Measurements from ENCODE around the gene TBCD. TPM values are rescaled to one million over a fixed set of nuclear protein-coding genes. Genes with fewer than 3 reads are reported as not detected.
"Not testable (repeated sequence)": the region's sequence is repeated elsewhere in the genome, so short reads cannot be mapped to it uniquely, and the experiment has no call there.

The TBCD gene
- total RNA-seq, 2 donors from 2014 or later = 67.4 to 147 TPM

DNA sequence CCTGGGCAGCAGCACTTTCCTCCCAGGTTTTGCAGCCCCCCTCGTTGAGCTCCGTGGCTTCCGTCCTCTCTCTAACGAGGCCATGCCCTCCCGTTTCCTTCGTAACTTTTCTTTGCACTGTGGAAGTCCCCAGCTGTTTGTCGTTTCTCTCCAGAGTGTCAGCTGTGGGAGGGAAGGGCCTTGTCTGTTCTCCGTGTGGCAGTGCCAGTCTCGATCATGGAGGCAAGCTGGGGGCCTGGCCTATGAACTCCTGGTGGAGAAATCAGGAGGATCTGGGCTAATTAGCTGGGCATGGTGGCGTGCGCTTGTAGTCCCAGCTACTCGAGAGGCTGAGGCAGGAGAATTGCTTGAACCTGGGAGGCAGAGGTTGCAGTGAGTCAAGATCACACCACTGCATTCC is 28.3 kb downstream of the TBCD start:
- Mint-ChIP-seq H3K9me3 (no peaks in the 10 kb centered on the region), H3K27ac (peak overlapping the region in 1 of 2 donors; percentile 52), H3K36me3 (peaks cover 5 to 6% of the 10 kb centered on the region in 2 donors)
- DNase-seq (ENCODE audit: low spot score in 2 of 2) = no peak
- ATAC-seq = no peak

DNA sequence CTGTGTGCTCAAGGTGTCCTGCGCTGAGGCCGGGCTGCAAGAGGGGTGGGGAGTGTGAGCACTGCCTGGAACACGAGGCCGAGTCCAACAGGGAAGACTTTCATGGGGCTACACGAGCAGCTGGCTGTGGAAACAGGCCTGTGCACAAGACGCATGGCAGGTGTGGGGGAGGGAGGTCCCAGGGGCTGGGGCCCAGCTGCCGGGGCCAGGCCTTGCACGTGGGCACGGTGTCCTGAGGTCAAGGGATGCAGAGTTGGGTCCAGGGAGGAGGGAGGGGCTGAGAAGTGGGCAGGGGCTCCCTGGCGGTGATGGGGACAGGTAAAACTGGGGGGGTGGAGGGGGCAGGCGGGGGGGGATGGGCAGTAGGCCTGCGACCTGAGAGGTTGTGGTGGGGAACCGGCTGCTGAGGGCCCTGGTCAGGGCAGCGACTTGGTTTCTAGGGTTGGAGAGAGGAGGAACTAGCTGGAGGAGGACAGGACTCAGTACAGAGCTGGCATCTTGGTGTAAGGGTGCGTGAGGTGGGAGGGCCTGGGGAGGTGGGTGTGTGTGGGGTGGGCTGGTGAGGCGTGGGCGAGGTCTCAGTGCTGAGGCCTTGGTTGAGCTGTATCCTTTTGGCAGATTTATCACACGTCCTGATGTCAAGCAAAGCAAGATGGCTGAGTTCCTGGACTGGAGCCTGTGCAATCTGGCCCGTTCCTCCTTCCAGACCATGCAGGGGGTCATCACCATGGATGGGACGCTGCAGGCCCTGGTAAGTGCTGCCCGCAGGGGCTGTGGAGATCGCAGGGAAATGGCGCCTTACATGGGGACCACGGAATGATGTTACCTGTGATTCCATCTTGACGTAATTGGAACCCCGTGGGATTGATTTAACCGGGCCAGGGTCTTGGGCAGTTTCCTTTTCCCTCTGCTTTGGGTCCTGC is 29.4 kb downstream of the TBCD start:
- no peak for DNase-seq (ENCODE audit: low spot score in 2 of 2)
- peaks cover 5 to 6% of the 10 kb centered on the region in 2 donors for H3K36me3 Mint-ChIP-seq
- H3K9me3 Mint-ChIP-seq = no peaks in the 10 kb centered on the region
- peak; percentile 28 to 44 for ATAC-seq
- peak overlapping the region in 1 of 2 donors; percentile 75 for H3K27ac Mint-ChIP-seq

DNA sequence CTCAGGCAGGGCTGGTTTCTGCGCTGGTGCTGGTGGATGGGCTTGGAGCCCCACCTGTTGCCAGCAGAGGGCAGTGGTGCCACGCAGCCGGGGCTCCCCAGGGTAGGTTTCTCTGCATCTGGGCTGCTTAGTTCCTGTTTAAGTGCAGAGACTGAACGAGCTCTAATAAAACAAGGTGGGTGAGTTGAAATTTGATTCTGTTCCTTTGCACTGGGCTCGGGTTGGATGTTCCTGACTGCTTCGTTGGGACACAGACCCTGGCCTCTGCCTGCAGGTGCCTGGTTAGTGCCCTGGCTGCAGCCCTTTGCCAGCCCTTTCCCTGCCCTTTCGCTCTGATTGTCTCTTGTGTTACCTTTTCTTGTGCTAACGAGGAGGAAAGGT is 30.0 kb downstream of the TBCD start:
- H3K9me3 Mint-ChIP-seq = no peaks in the 10 kb centered on the region
- peaks cover 5 to 6% of the 10 kb centered on the region in 2 donors for H3K36me3 Mint-ChIP-seq
- DNase-seq (ENCODE audit: low spot score in 2 of 2) (peak; percentile 67 to 88), ATAC-seq (peak; percentile 99)
- peak overlapping the region in 1 of 2 donors; percentile 75 for H3K27ac Mint-ChIP-seq

DNA sequence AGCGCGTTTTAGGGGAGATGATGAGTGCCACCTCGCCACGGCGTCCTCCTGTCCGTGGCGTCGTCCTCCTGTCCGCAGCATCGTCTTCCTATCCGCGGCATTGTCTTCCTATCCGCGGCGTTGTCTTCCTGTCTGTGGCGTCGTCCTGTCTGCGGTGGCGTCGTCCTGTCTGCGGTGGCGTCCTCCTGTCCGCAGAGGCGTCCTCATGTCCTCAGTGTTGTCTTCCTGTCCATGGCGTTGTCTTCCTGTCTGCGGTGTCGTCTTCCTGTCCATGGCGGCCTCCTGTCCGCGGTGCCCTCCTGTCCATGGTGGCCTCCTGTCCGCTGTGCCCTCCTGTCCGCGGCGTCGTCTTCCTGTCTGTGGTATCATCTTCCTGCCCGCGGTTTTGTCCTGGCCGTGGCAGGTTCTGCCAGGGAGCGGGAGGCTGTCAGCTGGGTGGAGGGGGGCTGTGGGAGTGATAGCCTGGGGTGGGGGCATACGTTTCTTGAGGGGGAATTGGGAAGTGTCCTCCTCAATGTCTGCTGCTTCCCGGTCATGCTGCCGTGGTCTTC is 30.9 kb downstream of the TBCD start:
- peaks cover 0 to 5% of the 10 kb centered on the region in 2 donors for H3K36me3 Mint-ChIP-seq
- ATAC-seq (no peak), DNase-seq (ENCODE audit: low spot score in 2 of 2) (no peak)
- H3K27ac Mint-ChIP-seq = peak overlapping the region; percentile 29 to 75
- H3K9me3 Mint-ChIP-seq = no peaks in the 10 kb centered on the region

DNA sequence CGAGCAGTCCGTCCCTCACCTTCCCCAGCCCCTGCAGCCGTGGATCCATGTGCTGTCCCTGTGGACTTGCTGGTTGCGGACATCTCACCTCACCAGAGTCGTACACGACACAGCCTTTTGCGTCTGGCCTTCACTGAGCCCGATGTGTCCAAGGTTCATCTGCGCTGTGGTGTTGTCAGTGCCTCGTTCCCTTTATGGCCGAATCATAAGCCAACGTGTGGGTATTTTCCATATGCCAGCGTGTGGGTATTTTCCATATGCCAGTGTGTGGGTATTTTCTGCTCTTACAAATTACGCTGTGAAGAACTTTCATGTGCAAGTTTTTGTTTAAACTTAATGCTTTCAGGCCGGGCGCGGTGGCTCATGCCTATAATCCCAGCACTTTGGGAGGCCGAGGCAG is 31.6 kb downstream of the TBCD start:
- H3K9me3 Mint-ChIP-seq = no peaks in the 10 kb centered on the region
- H3K36me3 Mint-ChIP-seq = peaks cover 0 to 5% of the 10 kb centered on the region in 2 donors
- H3K27ac Mint-ChIP-seq = no peak overlapping the region
- ATAC-seq (no peak), DNase-seq (ENCODE audit: low spot score in 2 of 2) (no peak)

DNA sequence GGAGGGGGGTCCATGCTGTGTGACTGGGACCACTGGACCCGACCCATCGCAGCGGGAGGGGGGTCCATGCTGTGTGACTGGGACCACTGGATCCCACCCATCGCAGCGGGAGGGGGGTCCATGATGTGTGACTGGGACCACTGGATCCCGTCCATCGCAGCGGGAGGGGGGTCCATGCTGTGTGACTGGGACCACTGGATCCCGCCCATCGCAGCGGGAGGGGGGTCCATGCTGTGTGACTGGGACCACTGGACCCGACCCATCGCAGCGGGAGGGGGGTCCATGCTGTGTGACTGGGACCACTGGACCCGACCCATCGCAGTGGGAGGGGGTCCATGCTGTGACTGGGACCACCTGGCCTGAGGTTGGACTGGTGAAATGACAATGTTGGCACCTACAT is 33.7 kb downstream of the TBCD start:
- H3K36me3 Mint-ChIP-seq; H3K9me3 Mint-ChIP-seq; DNase-seq (ENCODE audit: low spot score in 2 of 2); H3K27ac Mint-ChIP-seq; ATAC-seq: not testable (repeated sequence)

DNA sequence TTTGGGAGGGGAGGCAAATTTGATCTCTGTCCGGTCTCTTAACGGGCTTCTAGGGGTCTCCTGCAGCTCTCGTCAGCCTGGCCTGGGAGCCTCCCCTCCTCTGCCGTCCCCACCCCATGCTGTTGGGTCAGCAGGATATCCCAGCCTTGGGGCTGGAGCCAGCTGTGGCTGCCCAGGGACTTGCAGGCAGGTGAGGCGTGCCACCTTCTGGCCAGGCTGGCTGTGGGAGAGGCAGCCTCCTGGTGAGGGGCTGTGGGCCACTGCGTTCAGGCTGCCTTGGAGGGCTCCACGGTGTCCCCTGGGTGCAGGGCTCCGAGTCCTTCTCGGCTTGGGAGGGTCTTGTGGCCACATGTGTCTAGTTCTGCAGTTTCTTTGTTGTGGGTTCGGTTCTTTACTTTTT is 34.6 kb downstream of the TBCD start:
- ATAC-seq (no peak), DNase-seq (ENCODE audit: low spot score in 2 of 2) (no peak)
- Mint-ChIP-seq H3K27ac (no peak overlapping the region), H3K36me3 (peaks cover 0 to 5% of the 10 kb centered on the region in 2 donors), H3K9me3 (no peaks in the 10 kb centered on the region)

DNA sequence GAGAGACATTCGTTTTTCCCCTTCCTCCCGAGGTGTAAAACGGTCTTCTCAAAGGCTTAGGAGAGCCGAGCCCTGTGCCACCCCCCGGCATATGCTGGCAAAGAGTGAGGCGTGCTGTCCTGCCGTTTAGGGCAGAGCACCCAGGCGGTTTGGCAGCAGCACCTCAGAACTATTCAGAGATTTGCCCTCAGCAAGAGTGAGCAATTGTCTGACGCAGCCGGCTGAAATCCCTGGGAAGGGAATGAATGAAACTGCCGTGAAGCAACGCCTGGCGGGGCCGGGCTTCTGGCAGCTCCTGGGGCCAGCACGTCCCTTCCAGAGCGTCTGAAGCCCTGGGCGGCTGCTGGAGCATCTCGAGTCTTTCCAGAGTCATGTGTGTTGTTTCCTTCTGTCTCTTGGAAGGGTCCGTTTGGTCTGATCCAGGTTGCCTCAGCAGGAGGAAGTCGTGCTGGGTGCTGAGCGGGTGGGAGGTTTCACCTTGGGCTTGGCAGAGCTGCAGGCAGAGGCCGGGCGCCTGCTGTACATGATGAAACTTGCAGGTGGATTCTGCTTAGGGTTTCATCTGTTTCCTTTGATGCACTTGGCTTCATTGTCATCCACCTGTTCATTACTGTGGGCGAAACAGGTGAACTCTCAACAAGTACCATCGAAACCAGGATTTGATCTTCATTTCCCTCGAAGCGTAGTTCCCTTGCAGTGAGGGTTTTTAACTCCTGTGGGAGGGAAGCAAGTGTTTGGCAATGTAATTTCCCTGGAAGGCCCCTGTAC is 35.4 kb downstream of the TBCD start:
- no peak for ATAC-seq
- Mint-ChIP-seq H3K36me3 (peaks cover 0 to 5% of the 10 kb centered on the region in 2 donors), H3K27ac (peak overlapping the region in 1 of 2 donors; percentile 50), H3K9me3 (no peaks in the 10 kb centered on the region)
- DNase-seq (ENCODE audit: low spot score in 2 of 2) = no peak

DNA sequence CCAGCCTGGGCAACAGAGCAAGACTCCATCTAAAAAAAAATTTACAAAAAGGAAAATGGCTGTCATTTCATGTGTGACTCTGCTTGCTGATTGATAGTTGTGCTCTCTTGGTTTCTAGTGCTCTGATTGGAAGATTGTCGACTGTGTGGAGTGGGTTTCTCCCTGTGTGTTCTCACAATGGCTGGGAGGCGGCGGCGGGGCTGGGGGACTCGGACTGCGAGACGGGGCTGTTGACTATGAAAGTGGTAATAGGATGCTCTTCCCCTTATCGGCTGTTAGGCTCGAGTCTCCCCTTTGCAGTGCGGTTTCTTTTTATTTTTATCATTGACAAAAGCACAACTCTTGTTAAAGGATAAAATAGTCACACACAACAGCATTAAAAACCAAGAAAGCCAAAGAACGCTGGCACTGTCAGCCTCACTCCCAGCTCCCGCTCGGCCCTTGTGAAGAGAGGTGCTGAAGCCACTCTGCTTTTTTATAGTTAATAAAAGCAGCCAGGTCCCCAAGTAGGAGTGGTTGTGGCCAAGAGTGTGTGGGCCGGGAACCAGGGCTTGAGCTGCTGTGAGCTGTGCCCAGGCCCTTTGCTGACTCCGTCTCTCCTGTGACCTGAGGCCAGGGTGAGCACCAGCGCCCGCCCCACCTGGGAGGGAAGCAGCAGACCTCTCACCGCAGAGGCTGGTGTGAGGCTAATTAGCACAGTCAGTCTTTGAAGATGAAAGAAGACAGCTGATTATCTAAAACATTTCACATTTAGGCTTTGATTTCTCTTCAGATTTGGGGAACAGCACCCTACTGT is 36.5 kb downstream of the TBCD start:
- Mint-ChIP-seq H3K9me3 (no peaks in the 10 kb centered on the region), H3K36me3 (no peaks in the 10 kb centered on the region), H3K27ac (peak overlapping the region in 1 of 2 donors; percentile 44)
- DNase-seq (ENCODE audit: low spot score in 2 of 2) (no peak), ATAC-seq (no peak)

DNA sequence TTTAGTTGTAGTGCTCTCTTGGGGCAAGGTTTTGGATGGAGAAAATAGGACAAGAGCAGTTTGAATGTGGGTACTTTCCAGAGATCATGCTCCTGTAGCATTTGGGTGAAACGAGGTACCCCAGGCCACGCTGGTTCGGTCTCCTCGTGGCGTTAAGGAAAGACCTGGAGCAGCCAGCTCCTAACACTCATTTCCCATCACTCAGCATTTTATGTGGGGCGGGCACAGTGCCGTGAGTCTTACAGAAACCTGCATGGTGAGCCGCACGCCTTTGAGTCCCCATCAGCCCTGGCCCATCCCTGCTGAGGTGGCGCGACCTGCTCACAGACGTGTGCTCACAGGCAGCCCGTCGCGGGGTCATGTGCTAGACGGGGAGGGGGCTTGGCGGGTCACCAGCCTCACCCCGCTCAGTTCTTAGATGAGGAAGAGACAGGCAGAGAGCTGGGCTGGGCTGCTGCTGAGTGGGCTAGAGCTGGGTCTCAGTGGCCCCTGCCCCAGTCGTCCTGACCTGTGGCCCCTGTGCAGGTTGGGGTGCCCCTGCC is 37.3 kb downstream of the TBCD start:
- ATAC-seq (peak in 1 of 2 donors; percentile 9), DNase-seq (ENCODE audit: low spot score in 2 of 2) (no peak)
- Mint-ChIP-seq H3K9me3 (no peaks in the 10 kb centered on the region), H3K27ac (peak overlapping the region in 1 of 2 donors; percentile 44), H3K36me3 (no peaks in the 10 kb centered on the region)

DNA sequence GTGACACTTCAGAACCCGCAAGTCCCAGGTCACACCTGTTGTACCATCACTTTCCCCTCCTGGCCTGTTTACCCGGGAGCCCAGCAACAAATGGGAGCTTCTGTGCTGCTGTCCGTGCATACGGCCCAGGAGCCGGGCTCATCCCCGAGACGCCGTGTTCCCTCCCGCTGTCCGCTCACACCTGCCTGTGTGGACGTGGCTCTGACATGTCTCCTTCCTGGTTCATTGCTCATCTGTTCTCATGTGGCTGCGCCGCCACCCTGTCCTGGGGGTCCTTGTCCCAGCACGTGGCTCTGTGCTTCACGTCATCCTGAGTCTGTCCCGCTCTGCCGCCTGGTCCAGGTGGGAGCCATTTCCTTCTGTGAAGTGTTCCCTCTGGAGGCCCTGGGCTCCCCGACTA is 37.9 kb downstream of the TBCD start:
- Mint-ChIP-seq H3K36me3 (no peaks in the 10 kb centered on the region), H3K9me3 (no peaks in the 10 kb centered on the region), H3K27ac (peak overlapping the region; percentile 72 to 73)
- no peak for ATAC-seq
- no peak for DNase-seq (ENCODE audit: low spot score in 2 of 2)

DNA sequence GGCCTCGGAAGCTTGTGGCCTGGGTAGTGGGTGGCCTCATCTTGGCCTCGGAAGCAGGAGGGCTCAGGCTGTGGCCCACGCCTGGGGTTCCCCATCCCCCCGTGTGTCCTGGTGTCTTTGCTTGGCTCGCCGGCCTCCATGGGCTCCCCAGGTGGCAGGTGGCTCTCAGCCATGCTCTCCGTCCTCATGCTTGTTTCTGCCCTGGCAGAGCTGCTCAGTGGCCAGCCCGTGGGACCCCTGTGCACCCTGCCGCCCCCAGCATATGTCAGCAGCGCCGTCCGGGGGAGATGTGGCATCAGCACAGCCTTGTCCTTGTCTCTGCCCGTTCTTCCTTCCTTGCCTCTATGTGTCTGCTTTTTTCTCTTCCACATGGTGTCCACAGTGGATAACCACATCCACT is 38.5 kb downstream of the TBCD start:
- no peak for DNase-seq (ENCODE audit: low spot score in 2 of 2)
- Mint-ChIP-seq H3K36me3 (no peaks in the 10 kb centered on the region), H3K27ac (peak overlapping the region in 1 of 2 donors; percentile 73), H3K9me3 (no peaks in the 10 kb centered on the region)
- no peak for ATAC-seq

DNA sequence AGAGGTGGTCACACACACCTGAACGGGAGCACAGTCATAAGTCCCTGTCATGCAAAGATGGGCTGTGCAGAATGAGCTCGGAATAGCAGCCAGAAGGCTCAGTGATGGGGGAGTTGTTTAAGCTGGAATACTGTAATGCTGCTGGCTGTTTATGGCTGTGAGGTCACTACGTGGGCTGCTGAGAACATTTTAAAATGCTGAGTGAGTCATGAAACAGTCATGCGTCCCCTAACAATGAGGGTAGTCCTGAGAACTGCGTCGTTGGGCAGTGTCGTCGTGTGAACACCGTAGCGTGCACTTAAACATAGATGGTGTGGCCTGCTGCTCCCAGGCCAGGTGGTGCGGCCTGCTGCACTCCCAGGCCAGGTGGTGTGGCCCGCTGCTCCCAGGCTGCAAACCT is 39.7 kb downstream of the TBCD start:
- H3K36me3 Mint-ChIP-seq = no peaks in the 10 kb centered on the region
- H3K9me3 Mint-ChIP-seq = no peaks in the 10 kb centered on the region
- no peak for ATAC-seq
- no peak for DNase-seq (ENCODE audit: low spot score in 2 of 2)
- no peak overlapping the region for H3K27ac Mint-ChIP-seq

DNA sequence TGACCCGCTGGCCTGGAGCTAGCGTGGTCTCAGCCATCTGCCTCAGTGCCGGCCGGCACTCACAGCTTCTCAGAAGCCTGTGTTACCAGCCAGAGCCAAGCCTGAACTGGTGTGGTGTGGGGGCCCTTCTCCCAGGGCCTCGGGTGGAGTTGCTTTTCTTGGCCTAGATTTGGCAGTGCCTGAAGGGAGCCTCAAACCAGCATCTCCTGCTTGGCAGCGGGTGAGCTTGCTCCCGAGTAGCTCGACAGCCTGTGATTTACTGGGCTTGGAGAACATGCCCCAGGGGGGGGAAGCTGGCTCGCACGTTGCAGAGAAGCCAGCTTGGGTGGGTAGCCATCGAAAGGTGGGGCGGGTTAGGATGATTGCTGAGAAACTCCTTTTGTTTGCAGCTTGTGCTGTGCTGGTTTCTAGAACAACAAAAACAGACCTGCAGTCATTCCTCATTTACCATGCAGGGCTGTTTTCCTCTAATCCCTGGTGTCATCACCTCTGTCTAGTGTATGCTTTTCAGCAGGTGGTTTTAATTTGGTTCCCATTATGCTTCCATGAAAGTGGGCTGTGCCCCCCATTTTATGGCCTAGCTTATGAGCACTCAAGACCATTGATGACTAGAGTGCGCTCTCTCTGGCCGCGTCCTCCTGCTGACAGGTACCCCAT is 42.2 kb downstream of the TBCD start:
- Mint-ChIP-seq H3K27ac (no peak overlapping the region), H3K36me3 (no peaks in the 10 kb centered on the region), H3K9me3 (no peaks in the 10 kb centered on the region)
- DNase-seq (ENCODE audit: low spot score in 2 of 2) = no peak
- ATAC-seq = no peak

DNA sequence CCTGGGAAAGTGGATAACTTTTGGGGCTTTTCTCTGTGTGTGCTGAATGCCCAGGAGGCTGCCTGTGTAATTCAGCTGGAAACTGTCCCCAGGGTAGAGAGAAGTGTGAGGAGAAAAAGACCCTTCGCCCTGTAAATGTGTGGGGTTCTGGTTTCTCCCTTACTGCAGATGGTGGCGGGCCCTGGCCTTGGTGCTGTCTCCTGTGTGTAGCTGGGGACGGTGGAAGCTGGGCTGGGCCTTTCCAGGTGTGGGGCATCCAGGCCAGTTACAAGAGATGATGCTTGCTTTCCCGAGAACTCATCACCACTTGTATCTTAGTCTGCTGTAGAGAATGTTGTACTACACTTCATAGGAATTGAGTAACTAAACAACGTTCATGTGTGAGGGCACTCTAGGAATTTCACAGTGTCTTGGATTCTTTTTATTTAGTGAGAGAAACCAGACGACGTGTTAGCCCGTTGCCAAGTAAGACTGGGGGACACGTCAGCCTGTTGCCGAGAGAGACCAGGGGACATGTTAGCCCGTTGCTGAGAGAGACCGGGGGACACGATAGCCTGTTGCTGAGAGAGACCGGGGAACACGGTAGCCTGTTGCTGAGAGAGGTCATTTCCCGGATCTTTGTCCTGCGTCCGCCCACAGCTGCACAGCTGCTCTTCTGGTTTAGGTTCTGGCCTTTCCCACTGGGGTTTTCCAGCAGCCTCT is 43.1 kb downstream of the TBCD start:
- no peaks in the 10 kb centered on the region for H3K9me3 Mint-ChIP-seq
- no peak for ATAC-seq

More for the DNA sequence above, 43.1 kb downstream of the TBCD start:
- Mint-ChIP-seq H3K36me3 (peaks cover 0 to 4% of the 10 kb centered on the region in 2 donors), H3K27ac (peak overlapping the region in 1 of 2 donors; percentile 68)
- no peak for DNase-seq (ENCODE audit: low spot score in 2 of 2)

All from activated naive CD4-positive, alpha-beta T cell treated with anti-CD3 and anti-CD28 coated beads, Interleukin-2, amount 50 U/mL, for 72 hours (primary cell).